Ramos (cell line): Measurements from ENCODE around the gene NPIPB6.
"Not testable (repeated sequence)": the region's sequence is repeated elsewhere in the genome, so short reads cannot be mapped to it uniquely, and the experiment has no call there.

Experiments used
- in situ Hi-C: fragments of 300-500 bp; cut with MboI; formaldehyde crosslinking; loops from one replicate; pipeline ENCODE4 v1.14.3; 2022; ENCODE audit warnings: low sequenced_read_pairs; ENCODE audit not compliant: unreplicated experiment

NPIPB6 gene

DNA sequence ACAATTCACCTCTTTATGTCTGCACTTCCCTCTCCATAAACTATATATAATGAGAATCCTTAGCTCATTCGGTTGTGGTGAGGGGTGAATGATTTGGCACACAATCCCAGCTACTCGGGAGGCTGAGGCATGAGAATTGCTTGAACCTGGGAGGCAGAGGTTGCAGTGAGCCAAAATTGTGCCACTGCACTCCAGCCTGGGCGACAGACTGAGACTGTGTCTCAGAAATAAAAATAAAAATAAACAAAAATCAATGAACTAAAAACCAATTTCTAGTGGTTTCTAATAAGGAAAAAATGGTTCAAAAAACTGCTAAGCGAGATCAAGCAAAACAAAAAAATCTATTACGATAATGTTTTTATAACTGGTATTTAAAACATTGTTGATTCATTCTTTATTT lies at the start of gene NPIPB6:
Gene NPIPB6, minus strand, starts transcription at position 101 of the 400 bp plus-strand sequence. CDS start 686 bp downstream, outside the sequence.
- in situ Hi-C loops: not testable (repeated sequence)

DNA sequence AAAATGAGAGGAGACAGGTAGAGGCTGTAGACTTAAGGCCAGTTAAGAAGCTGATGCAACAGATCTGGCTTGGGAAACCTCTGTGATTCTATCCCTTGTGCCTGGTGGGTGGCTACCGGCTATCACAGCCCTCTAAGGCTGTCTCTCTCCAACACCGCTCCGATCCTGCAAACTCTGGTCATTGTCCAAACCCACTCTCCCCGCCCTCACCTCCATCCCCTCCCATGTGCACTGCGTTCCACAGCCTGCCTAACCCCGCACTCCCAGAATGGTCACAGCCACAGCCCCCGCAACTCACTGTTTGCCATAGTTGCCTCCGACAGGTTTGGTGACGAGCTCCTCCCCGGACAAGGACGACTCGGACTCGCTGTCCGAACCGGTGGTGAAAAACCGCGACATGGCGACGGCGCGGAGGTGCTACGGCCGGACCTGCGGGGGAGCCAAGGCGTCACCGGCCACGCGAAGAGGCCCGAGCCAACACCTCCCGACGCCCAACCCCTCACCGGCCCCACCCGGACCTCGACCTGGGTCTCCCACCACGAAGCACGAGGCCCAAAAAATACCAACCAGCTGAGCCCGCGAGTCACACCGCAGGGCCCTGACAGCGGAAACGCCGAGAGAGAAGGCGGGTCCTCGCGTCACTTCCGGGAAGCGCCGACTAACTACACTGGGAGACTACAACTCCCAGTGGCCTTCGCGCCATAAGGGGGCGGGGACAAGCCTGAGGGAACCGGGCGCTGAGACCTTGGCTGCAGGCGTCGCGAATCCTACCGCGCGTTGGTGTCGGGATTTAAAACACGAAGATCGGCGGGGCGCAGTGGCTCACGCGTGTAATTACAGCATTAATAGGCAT lies 40.1 kb upstream of the NPIPB6 start, which contains the start of gene EIF3CL:
Gene EIF3CL, minus strand, starts transcription at position 622 of the 853 bp plus-strand sequence. Its CDS starts 223 bp downstream, at position 399.
- in situ Hi-C loops: not testable (repeated sequence)

DNA sequence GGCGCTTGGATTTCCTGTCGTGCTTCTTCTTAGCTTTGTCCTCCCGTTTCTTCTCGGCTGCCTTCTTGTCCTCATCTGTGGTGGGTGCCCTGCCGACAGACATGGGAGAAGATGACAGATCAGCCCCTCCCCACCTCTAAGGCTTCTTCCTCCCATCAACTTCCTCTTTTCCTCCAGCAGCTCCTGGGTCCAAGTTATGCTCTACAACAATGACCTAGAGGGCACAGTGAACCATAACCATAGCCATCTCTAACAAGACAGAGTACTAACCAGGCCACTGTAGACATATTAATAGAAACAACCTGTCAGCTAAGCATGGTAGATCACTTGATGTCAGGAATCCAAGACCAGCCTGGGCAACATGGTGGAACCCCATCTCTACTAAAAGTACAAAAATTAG lies 28.7 kb upstream of the NPIPB6 start:
- in situ Hi-C loops: not testable (repeated sequence)

DNA sequence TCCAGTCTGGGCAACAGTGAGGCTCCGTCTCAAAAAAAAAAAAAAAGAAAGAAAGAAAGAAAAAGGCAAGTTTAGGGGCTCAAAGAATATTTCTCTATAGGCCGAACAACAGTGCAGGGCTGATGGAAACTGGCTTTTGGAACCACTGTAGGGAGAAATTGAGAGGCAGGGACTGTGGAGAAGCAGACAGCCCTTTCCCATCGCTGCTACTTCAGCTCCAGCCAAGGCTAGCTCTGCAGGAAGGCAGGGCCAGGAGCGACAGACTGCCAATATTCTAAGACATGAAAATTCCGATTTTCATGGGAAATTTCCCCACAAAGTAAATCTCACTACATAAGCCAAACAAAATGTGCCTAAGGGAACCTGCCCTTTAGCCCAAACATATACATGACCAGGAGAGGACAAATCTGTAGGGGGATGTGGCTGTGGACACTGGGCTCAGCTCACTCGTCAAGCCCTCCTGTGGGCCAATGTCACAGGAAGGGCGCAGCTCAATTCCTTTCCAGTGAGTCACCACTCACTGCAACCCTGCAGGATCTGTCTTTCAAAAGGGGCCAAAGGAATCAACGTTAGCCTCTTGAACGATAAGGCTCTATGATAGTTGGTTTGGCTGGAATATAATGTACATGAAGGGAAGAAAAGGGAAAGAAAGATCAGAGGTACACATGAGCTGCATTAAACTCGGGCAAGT lies 19.0 kb upstream of the NPIPB6 start:
- in situ Hi-C loops: not testable (repeated sequence)

DNA sequence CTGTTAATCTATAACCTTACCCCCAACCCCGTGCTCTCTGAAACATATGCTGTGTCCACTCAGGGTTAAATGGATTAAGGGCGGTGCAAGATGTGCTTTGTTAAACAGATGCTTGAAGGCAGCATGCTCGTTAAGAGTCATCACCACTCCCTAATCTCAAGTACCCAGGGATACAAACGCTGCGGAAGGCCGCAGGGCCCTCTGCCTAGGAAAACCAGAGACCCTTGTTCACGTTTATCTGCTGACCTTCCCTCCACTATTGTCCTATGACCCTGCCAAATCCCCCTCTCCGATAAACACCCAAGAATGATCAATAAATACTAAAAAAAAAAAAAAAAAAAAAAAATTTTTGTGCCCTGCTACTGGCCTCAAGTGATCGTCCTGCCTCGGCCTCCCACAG lies 14.5 kb upstream of the NPIPB6 start:
- in situ Hi-C loops: not testable (repeated sequence)

DNA sequence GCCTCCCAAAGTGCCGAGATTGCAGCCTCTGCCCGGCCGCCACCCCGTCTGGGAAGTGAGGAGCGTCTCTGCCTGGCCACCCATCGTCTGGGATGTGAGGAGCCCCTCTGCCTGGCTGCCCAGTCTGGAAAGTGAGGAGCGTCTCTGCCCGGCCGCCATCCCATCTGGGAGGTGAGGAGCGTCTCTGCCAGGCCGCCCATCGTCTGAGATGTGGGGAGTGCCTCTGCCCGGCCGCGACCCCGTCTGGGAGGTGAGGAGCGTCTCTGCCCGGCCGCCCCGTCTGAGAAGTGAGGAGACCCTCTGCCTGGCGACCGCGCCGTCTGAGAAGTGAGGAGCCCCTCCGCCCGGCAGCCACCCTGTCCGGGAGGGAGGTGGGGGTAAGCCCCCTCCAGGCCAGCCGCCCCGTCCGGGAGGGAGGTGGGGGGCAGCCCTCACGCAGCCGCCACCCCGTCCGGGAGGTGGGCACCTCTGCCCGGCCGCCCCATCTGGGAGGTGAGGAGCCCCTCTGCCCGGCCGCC lies 13.9 kb upstream of the NPIPB6 start:
- in situ Hi-C loops: not testable (repeated sequence)

DNA sequence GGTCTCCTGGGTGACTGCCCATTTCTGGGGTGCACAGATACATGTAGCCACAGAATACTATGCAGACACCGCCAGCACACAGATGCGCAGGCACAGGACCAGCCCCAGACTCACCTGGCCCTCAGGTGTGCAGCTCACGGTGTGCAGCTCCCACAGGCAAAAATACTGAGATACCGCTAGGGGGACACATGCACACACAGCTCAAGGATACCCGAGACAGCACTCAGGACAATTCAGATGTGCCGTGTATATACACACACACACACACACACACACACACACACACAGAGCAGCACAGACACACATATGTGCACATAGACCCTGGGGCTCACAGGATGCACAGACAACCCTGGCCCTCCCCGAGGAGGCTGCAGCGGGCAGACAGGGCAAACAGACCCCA lies 11.8 kb upstream of the NPIPB6 start:
- in situ Hi-C loops: not testable (repeated sequence)

DNA sequence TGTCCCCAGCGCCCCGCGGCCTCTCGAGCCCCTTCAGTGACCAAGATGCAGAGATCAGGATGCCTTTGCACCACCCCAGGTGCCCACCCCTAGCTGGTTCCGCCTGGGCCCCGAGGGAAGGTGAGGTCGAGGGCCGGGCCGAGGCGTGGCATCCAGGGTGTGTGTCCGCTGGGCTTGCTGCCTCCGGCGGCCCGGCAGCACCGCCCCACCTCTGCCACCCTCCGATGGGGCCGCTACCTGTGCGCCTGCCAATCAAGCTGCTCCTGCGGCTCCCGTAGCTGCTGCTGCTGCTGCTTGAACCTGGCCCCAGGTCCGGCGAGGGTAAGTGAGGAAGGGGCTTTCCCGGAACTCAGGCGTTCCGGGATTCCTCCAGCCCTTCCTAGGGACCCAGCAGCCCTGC lies 11.0 kb upstream of the NPIPB6 start:
- in situ Hi-C loops: not testable (repeated sequence)

DNA sequence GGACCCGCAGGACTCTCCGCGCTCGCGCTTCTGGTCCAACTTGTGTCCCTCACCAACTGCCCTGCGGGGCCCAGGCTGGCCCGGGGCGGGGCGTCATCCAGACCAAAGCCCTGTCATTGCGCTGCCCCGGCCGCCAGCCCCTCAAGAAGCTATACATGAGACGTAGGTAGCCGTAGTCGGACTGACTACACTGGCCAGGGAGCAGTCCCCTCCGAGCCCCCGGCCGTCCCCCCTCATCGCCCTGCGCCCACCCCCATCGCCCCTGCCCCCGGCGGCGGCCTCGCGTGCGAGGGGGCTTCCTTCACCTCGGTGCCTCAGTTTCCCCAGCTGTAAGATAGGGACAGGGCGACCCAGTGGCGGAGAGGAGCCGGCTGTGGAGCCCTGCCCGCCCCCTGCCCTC lies 4.6 kb upstream of the NPIPB6 start:
- in situ Hi-C loops: not testable (repeated sequence)

DNA sequence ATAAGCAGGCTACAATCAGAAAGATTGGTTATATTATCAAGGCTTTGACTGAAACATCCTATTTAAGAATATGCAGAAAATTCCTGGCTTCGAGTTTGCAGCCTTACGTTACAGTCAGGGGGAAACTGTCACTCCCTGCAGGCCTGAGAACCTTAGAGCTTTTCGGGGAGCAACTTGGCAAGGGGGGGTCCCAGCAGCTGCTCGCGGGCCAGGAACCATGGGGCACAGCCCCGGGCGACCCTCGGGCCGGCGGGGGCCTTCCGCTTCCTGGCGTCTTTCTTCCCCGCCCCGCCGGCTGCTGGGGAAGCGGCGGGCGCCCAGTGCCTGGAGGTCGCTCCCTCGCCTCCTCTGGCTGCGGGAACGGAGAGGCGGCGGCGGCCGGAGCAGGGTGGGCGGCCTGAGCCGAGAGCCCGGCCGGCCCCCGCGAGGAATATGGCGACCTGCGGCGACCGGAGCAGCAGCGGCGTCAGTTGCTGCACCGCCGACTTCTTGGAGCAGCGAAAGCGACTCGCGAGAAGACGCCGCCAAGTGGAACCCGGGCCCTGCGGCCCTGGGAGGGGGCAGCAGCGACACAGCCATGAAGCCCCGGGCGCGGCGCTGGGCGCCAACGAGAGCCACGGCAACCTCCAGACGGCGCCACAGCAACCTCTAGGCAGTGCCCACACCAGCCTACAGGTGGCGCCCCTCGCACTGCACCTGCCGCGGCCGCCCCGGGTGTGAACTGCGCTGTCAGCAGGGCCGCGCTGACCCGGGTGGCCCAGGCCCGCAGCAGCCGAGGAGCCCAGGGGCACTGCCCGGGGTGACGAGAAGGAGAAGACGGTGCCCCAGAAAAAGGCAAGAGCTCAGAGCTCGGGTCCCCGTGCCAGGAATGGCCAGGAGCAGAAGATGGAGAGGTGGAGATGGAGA lies 1.2 kb upstream of the NPIPB6 start:
- in situ Hi-C loops: not testable (repeated sequence)

DNA sequence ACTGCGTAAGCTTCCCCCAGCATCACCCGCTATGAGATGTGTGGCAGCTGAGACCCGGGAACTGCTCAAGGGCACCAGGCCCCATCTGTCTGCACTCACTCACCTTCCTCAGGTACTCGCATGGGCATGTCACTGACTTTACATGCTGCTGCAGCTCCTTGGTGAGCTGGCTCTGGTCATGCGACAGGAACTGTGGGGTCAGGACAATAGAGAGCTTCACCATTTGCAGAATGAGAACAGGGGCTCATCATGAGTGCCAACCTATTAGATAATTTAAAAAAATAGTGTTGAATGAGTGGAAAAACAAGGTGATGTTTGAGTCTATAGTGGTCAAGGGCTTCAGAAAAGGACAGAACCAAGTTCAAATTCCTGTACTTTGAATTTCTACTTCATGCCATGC lies 708 bp downstream of the NPIPB6 start:
- in situ Hi-C loops: not testable (repeated sequence)

DNA sequence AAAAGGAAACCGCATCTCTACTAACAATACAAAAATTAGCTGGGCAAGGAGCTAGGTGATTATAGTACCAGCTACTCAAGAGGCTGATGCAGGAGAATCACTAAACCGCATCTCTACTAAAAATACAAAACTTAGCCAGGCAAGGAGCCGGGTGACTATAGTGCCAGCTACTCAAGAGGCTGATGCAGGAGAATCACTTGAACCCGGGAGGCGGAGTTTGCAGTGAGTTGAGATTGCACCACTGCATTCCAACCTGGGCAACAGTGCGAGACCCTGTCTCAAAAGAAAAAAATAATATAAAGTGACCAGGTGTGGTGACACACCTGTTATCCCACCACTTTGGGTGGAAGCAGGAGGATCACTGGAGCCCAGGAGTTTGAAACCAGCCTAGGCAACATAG lies 25.1 kb downstream of the NPIPB6 start:
- in situ Hi-C loops: loop anchor here (25.0 kb wide), 1 partner anchor 199 kb away; the partner anchor contains the start of gene NUPR1

DNA sequence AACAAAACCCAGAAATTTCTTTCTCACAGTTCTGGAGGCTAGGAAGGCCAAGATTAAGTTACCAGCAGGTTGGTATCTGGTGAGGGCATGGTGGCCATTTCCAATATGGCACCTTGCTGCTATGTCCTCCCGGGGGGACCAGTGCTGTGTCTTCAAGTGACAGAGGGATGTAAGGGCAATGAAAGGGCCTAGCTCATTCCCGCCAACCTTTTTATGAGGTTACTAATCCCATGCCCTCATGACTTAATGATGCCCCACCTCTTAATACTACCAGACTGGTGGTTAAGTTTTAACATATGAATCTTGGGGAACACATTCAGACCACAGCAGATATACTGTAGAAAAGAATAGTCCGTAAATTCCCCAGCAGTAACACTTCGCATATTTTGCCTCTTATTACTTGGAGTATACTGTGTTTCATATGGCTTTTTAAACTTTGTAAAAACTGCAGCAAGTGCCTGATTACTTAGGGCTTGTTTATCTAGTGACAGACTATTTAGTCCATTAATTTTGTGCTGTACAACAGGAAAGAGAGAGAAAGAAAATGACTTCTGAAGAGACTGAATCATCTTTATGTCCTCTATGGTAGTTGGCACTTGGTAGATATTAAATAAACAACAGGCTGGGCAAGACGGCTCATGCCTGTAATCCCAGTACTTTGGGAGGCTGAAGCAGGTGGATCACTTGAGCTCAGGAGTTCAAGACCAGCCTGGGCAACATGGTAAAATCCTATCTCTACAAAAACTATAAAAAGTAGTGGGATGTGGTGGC lies 26.2 kb downstream of the NPIPB6 start:
- in situ Hi-C loops: loop anchor here (25.0 kb wide), 1 partner anchor 200 kb away; the partner anchor contains the start of gene NUPR1

DNA sequence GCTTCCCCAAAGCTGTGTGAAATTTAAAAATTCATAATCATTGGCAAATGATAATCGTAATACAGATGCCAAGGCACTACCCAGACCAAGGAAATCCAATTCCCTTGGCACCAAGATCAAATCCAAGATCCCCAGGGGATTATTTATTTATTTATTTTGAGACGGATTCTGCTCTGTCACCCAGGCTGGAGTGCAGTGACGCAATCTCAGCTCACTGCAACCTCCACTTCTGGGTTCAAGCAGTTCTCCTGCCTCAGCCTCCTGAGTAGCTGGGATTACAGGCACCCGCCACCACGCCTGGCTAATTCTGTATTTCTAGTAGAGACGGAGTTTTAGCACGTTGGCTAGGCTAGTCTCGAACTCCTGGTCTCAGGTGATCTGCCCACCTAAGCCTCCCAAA lies 27.6 kb downstream of the NPIPB6 start:
- in situ Hi-C loops: loop anchor here (25.0 kb wide), 1 partner anchor 202 kb away; the partner anchor contains the start of gene NUPR1

DNA sequence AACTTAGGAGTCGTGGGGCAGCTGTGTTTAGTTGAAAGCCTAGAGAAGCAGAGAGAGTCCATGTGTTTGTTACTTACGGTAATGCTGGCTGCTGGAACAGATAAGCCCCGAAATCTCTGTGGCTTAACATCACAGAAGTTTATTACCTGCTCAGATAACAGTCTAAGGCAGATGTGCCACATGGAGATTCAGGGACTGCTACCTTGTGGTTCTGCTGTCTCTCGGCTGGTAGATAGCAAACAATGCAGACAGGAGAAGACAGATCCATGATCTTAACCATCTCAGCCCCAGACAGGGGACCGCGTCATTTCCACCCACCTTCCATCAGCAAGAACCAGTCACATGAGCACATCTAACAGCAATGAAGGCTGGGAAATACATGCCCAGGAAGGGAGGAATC lies 30.7 kb downstream of the NPIPB6 start:
- in situ Hi-C loops: loop anchor here (25.0 kb wide), 1 partner anchor 205 kb away; the partner anchor contains the start of gene NUPR1

DNA sequence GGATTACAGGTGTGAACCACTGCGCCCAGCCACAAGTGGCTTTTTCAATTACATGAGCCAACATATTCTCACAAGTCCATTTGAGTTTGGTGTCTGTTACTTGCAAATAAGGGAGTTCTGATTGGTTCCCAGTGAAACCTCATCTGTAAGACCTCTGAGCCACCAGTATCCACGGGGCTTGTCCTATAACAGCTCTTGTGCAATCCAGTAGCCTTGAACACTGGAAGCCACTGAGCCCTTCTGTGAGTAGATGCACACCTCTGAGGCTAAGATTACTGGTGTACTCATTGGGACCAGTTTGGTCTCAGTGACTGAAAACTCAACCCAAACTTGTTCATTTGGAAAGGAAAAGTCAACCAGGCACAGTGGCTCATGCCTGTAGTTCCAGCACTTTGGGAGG lies 32.3 kb downstream of the NPIPB6 start:
- in situ Hi-C loops: loop anchor here (25.0 kb wide), 1 partner anchor 206 kb away; the partner anchor contains the start of gene NUPR1

DNA sequence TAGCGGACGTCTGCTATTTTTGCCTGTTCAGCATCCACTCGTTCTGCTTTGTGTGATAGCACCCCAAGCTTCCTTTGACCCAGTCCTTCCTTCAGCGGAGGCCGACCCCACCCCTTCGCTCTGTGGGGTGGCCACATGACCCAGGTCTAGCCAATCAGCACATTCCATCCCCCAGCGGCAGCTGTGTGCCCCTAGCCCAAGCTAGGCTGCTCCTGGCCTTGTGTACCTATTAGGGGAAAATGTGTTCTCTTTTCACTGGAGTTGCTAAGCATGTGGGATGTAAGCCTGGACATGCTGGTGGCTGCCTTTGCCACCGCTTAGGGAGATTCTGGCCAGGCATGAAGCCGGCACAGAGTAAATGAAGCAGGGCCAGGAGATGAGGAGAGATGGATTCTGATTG lies 33.1 kb downstream of the NPIPB6 start:
- in situ Hi-C loops: loop anchor here (25.0 kb wide), 1 partner anchor 207 kb away; the partner anchor contains the start of gene NUPR1

DNA sequence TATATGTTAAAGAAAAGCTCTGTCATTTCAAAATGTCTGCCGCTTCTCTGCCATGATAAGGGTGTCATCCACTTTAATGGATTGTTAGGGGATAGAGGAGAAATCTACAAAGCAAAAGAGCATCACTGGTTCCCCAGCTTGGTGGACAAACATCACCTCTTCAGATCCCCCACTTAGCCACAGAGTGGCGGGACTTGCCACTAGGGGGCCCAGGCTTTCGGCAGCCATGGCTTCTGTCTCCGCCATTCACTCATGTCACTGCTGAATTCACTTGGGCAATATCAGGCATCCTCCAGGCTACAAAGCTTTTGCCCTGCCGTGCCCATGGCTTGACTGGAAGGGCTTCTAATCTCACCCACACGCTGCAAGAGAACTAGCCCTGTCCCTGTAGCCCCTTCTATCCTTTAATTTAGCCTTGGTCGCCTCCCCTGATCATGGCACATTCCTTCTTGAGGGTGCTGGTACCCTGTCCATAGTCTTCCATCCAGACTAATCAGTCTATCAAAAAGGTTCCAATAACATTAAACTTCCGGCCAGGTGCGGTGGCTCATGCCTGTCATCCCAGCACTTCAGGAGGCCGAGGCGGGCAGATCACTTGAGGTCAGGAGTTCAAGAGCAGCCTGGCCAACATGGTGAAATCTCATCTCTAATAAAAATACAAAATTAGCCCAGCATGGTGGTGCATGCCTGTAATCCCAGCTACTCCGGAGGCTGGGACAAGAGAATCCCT lies 36.3 kb downstream of the NPIPB6 start:
- in situ Hi-C loops: loop anchor here (25.0 kb wide), 1 partner anchor 210 kb away; the partner anchor contains the start of gene NUPR1
